HG03045 (cell line): ENCODE results near the gene C1QTNF1.
"Not testable (repeated sequence)": the region's sequence is repeated elsewhere in the genome, so short reads cannot be mapped to it uniquely, and the experiment has no call there.

Experiments used
- ATAC-seq: cut with Tn5 transposase; IDR thresholded peaks from one replicate; pipeline ENCODE4 v1.9.1; 2021; ENCODE audit warnings: mild to moderate bottlenecking, moderate library complexity; ENCODE audit not compliant: unreplicated experiment

Gene C1QTNF1

DNA sequence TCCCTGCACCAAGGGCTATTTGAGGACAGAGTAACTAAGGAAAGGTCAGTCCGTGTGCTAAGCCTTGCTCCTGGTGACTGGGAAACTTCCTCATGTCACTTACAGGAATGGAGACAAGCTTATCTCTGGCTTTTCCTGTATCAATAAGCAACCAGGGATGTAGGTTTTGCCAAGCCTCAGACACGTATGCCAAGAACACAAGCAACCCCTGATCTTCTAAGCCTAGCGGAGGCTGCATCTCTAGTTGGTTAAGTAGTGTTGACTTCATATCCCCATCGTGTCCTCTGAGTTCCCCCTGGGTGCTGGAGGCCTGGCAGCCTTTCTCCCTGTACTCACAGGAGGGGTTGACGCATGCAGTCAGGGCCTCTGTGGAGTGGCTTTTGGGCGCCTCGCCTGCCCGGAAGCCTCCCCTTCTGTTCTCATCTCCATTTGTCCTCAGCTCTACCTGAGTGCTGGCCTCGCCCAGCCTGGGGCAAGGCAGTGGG, 1.4 kb upstream of the C1QTNF1 start:
- no peak for ATAC-seq

DNA sequence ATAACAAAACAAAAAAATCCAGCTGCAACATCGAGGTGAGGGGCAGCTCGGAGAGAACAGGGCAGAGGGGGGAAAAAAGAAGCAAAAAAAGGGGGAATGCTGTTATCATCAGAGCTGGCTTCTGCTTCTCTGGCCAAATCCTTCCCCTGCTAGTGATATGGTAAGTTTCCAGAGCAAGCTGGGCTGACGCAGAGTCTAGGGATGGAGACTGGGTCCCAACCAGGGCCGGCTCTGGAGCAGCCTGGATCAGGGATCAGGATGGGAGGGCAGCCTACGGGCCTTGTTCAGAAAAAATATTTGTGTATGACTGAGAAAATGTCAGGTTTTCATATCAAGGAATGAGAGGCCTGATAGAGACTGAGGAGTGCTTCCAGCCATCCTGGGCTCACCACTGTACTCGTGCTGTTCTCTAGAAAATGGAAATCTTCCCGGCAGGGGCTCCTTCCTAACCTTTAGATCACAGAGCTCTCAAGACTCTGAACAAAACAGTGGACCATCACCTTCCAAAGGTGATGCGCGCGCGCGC, 726 bp upstream of the C1QTNF1 start:
- ATAC-seq: no peak

DNA sequence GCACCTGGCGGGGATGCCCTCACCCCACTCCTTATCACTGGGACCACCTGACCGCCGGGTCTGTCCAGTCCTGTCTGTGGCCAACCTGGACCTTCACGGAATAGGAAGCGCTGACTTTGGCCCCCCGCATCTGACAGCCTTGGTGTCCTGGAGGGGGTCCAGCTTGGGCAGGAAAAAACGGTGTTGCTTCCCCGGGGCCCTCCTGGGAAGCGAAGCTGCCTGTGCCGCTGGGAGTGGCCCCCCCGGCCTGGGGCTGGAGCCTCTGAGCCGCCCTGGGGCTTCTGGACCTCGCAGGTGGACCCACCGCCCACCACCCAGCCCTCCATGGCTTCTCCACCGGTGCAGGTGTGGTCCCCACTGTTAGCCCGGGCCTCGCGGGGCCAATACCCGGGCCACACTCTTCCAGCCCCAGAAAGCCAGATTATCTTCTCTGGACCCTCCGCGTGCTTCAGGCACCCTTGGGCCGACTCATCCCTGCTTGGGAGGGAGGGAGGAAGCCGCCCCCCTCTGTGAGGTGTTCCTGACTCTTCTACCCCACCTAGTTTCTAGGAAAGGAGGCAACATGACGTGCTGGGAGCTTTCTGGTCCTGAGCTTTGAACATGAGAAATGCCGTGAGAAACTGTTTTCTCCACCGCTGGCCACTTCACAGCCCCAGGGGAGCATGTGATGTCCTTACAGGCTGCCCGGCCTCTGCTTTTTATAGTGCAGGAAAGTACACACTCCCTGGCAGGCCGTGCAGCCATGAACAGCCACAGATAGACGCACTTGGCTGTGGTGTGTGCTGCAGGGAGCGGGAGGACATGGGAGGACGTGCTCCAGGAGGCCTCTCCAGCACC, 1.1 kb downstream of the C1QTNF1 start:
- ATAC-seq: no peak

- no peak for ATAC-seq
Measured at GRCh38 chr17:79026376-79027273, 2.7 kb downstream of the C1QTNF1 start.

- ATAC-seq: no peak
Measured at GRCh38 chr17:79027274-79027924, 3.4 kb downstream of the C1QTNF1 start.

DNA sequence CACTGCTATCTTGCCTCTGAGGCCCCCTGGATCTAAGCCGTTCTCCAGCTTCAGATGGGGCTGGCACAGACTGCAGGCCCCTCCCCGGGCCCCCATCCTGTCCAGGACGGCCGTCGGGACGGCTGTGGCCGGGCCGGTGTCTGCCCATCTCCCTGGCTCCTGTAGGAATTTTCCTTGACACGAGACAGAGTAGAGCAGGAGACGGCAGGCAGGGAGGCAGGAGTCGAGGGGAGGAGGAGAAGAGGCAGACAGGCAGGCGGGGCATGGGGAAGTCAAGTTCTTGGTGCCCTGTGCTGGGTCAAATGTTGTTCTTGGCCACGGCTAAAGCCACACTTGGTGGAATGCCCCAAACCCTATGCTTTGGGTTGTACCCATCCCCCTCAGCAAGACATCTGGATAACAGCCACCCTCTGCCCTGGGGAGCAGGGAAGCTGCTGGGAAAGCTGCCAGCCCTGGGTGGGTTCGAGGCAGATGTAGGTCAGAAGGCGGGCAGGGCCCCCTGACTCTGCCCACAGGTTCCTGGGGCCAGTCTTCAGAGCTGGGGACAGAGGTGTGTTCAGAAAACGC, 4.0 kb downstream of the C1QTNF1 start:
- ATAC-seq: no peak

GRCh38 chr17:79028496-79029326, 4.7 kb downstream of the C1QTNF1 start:
- ATAC-seq: no peak

- no peak for ATAC-seq
Measured at GRCh38 chr17:79029327-79030009, 5.5 kb downstream of the C1QTNF1 start.

DNA sequence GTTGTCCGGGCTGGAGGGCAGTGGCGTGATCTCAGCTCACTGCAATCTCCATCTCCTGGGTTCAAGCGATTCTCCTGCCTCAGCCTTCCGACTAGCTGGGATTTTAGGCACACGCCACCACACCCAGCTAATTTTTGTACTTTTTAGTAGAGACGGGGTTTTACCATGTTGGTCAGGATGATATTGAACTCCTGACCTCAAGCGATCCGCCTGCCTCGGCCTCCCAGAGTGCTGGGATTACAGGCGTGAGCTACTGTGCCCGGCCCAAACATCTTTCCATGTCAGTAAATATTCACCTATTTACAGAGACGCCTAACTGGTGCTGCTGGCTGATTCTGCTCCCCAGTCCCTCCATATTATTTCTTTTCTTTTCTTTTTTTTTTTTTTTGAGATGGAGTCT, 6.7 kb downstream of the C1QTNF1 start:
- ATAC-seq: not testable (repeated sequence)

DNA sequence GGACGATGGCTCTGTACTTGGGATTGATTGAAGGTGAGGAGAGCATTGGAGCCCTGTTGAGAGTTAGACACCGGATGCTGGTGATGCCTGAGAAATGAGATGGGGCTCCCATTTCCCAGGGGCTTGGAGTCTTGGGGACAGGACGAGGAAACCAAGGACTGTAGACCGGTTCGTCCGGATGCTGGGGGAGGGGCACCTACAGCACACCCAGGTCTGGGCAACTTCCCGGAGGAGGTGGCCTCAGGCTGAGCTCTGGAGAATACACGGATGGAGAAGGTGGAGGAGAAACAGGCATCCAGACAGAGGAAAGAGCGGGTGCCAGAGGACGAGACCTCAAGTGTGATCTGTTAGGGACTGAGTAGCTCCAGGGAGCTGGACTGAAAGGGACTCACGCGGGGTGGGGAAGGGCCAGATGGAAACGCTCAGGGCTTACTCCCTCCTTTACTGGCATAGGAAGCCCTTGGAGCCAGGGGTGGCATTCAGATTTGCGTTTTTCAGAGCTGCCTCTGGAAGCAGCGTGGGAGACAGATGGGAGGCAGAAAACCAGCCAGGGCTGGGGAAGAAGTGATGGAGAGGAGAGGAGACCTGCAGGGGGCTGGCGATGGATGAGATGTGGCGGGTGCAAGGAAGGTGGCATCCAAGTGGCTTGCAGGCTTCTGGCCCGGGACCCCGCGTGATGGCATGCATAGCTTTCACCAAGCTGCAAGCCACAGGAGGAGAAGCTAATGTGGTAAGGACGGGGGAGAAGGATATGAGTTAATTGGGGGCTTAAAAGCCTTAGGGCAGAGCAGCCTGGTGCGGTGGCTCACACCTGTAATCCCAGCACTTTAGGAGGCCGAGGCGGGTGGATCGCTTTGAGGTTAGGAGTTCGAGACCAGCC, 8.3 kb downstream of the C1QTNF1 start:
- ATAC-seq: no peak

DNA sequence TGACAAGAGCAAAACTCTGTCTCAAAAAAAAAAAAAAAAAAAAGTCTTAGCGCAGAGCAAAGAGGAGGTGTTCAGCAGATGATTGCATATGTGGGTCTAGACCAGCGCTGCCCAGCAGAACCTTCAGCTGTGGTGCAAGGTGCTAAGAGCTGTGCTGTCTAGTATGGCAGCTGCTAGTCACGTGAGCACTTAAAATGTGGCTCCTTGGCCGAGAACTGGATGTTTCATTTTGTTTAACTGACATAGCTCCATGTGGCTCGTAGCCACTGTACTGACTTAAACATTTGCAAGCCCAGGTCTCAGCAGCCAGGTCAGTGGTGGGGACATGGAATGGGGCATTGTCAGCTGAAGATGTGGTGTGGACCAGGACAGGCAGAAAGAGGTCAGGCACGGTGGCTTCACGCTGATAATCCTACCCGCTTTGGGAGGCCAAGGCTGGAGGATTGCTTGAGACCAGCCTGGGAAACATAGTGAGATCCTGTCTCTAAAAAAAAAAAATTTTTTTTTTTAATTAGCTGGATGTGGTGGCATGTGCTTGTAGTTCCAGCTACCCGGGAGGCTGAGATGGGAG, 9.2 kb downstream of the C1QTNF1 start:
- ATAC-seq: no peak

- no peak for ATAC-seq
Measured at GRCh38 chr17:79033741-79034501, 10.0 kb downstream of the C1QTNF1 start.

DNA sequence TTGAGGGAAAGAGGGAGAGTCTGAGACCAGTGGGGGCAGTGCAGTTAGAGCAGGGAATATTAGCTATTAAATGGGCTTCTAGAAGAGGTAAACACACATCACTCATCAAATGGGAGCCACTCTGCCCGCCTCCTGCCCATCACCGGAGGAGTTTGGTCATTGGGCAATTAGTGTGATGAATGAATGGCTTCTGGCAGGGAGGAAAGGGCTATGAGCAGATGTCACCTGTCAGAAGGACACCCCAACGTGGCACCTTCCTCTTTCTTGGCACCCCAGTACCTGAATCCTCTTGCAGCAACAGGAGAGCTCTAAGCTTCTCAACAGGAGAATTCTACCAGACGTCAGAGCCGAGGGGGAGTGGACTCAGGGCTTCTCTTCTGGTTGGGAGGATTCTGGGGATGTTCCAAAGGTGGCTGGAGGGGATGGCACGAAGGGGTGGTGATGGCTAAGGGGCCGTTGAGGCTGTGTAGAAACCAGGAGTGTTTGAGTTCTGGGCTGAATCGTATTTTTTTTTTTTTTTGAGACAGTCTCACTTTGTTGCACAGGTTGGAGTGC, 11.0 kb downstream of the C1QTNF1 start:
- no peak for ATAC-seq

GRCh38 chr17:79035686-79036085, 11.7 kb downstream of the C1QTNF1 start:
- no peak for ATAC-seq

DNA sequence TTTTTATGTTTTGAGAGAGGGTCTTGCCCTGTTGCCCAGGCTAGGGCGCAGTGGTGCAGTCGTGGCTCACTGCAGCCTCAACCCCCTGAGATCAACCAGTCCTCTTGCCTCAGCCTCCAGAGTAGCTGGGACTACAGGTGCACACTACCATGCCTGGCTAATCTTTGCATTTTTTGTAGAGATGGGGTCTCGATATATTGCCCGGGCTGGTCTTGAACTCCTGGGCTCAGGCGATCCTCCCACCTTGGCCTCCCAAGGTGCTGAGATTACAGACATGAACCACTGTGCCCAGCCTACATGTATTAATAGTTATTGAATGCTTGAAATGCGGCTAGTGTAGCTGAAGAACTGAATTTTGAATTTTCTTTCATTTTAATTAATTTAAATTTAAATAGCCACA, 12.2 kb downstream of the C1QTNF1 start:
- ATAC-seq: no peak

DNA sequence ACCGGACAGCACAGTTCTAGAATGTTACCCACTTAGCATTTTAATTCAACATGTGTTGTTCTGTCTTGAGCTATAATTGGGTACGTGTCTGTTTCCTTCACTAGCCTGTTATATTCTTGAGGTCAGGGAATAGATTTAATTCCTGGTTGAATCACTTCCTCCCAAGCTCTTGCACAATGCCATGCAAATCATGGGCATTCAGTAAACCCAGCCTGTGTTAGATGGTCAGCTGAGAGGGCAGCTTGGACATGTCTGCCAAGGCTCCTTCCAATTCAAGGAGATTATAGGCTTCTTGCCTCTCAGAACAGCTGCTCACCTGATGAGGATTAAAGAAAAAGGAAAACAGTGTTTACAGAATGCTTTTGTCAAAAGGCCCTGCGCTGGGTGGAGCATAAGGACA, 12.6 kb downstream of the C1QTNF1 start:
- no peak for ATAC-seq
